Smooth muscle cell (in vitro differentiated cells): ENCODE data around the gene SPIRE2. TPM values are rescaled to one million over a fixed set of nuclear protein-coding genes. Genes with fewer than 3 reads are reported as not detected.

Experiments used
- DNase-seq: peaks from one replicate; lab custom pipeline; 2025; ENCODE audit not compliant: unreplicated experiment; lab: John Stamatoyannopoulos, UW
- H2AFZ ChIP-seq: fragments of 200-600 bp; sonication (generic); 2 replicates; pipeline ENCODE4 v1.6.0; 2016; ENCODE audit warnings: antibody characterized with exemption, low read depth, mild to moderate bottlenecking
- H3F3A ChIP-seq: fragments of 200-600 bp; sonication (generic); 2 replicates; pipeline ENCODE4 v1.6.0; 2017; ENCODE audit warnings: antibody characterized with exemption, low read depth
- H3K27ac ChIP-seq: fragments of 200-600 bp; sonication (generic); 2 replicates; pipeline ENCODE4 v1.5.1; 2016; ENCODE audit warnings: low read depth, mild to moderate bottlenecking
- H3K27me3 ChIP-seq: fragments of 200-600 bp; sonication (generic); 2 replicates; pipeline ENCODE4 v1.6.1; 2016; ENCODE audit warnings: low read depth, mild to moderate bottlenecking
- H3K36me3 ChIP-seq: fragments of 200-600 bp; sonication (generic); 2 replicates; pipeline ENCODE4 v1.5.1; 2016; ENCODE audit warnings: low read depth
- H3K4me1 ChIP-seq: fragments of 200-600 bp; sonication (generic); 2 replicates; pipeline ENCODE4 v1.5.1; 2016; ENCODE audit warnings: low read depth
- H3K4me2 ChIP-seq: fragments of 200-600 bp; sonication (generic); 2 replicates; pipeline ENCODE4 v1.6.0; 2016; ENCODE audit warnings: mild to moderate bottlenecking
- H3K4me3 ChIP-seq: fragments of 200-600 bp; sonication (generic); 2 replicates; pipeline ENCODE4 v1.5.1; 2016; ENCODE audit warnings: mild to moderate bottlenecking
- H3K79me2 ChIP-seq: fragments of 200-600 bp; sonication (generic); 2 replicates; pipeline ENCODE4 v1.6.0; 2016; ENCODE audit warnings: low read depth, mild to moderate bottlenecking
- H3K9ac ChIP-seq: fragments of 200-600 bp; sonication (generic); 2 replicates; pipeline ENCODE4 v1.6.0; 2016; ENCODE audit warnings: low read depth
- H3K9me3 ChIP-seq: fragments of 200-600 bp; sonication (generic); replicated peaks from 2 replicates; pipeline ENCODE4 v1.5.1; 2016; ENCODE audit warnings: low read depth
- H4K20me1 ChIP-seq: fragments of 200-600 bp; sonication (generic); 2 replicates; pipeline ENCODE4 v1.6.0; 2016; ENCODE audit warnings: low read depth
- WGBS: methylation state at CpG from one replicate; pipeline ENCODE4 v1.1.7; 2016; ENCODE audit warnings: low lambda C conversion rate; 5-methylcytosine and 5-hydroxymethylcytosine counted together
- polyA plus RNA-seq: library from polyadenylated mRNA; unstranded; fragments of >200 nt; fragmentation: Nextera tagmentation; extraction: Ambion mirVana; gene quantifications from 2 replicates; pipeline ENCODE4 v1.2.1, GENCODE V29; 2016
- total RNA-seq: library from RNA; depleted of rRNA; stranded (reverse); fragments of >200 nt; gene quantifications from 2 replicates; pipeline ENCODE4 v1.2.3, GENCODE V29; 2014
- TF ChIP-seq, protein P1 (sequence below): fragments of 200-600 bp; sonication (generic); IDR thresholded peaks from 2 replicates; pipeline ENCODE4 v1.5.1; 2017; ENCODE audit warnings: borderline replicate concordance, mild to moderate bottlenecking, antibody characterized with exemption; ENCODE audit not compliant: insufficient read depth, poor library complexity, severe bottlenecking

The SPIRE2 gene
- total and polyA plus RNA-seq, 2 experiments from 2014 or later = 1.1 to 1.4 TPM

DNA sequence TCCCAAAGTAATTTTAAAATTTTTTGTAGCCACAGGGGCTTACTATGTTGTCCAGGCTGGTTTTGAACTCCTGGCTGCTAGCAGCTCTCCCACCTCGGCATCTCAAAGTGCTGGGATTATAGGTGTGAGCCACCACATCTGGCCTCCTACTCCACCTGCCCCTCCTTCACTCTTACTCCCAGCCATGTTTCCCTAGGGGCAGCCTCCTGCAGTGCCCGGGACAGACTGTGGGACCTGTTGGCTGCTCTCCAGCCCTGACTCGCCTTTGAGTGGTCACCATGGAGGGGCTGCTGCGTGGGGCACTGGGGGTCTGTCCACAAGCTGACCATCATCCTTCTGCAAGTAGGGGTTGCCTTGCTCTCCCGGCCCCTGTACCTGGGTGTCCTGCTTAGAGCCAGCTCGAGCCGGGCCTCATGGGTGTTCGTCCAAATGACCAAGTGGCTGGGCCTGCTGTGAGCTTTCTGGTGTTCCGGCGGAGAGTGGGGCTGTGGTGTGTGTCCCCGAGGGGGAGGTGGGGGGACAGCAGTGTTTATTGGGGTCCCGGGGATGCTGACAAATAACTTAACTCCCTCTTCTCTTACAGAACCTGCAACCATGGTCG lies 16.6 kb downstream of the SPIRE2 start:
- Histone ChIP-seq H3K9ac (no peak overlapping the region), H3K9me3 (no peaks in the 10 kb centered on the region), H3F3A (no peaks in the 10 kb centered on the region), H3K79me2 (no peaks in the 10 kb centered on the region), H3K4me3 (no peak overlapping the region), H3K4me1 (no peaks in the 10 kb centered on the region), H3K4me2 (no peak overlapping the region), H3K27ac (no peak overlapping the region), H3K27me3 (no peaks in the 10 kb centered on the region), H3K36me3 (no peaks in the 10 kb centered on the region), H2AFZ (no peak overlapping the region), H4K20me1 (no peaks in the 10 kb centered on the region)
- WGBS = 91% methylated on average over 13 of the region's 13 CpGs
- TF ChIP-seq, protein P1, sequence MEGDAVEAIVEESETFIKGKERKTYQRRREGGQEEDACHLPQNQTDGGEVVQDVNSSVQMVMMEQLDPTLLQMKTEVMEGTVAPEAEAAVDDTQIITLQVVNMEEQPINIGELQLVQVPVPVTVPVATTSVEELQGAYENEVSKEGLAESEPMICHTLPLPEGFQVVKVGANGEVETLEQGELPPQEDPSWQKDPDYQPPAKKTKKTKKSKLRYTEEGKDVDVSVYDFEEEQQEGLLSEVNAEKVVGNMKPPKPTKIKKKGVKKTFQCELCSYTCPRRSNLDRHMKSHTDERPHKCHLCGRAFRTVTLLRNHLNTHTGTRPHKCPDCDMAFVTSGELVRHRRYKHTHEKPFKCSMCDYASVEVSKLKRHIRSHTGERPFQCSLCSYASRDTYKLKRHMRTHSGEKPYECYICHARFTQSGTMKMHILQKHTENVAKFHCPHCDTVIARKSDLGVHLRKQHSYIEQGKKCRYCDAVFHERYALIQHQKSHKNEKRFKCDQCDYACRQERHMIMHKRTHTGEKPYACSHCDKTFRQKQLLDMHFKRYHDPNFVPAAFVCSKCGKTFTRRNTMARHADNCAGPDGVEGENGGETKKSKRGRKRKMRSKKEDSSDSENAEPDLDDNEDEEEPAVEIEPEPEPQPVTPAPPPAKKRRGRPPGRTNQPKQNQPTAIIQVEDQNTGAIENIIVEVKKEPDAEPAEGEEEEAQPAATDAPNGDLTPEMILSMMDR = no peak
- DNase-seq = no peak

DNA sequence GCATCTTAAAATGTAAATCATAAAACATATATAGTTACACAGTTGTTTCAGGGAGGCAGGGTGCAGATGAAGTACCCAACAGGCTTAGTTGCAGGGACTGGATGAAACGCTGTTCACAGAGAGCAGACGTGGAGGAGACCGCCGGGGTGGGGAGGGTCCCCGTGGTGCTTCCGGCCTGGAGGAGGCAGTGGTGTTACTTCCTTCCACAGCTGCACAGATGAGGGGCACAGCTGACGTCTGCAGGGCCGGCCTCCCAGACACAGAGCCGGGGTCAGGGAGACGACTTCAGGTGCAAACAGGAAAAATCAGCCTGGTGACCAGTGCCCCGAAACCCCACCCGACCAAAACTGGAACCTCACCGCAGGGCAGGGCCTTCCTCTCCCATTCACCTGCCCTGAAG lies 17.1 kb downstream of the SPIRE2 start:
- H3F3A ChIP-seq = no peaks in the 10 kb centered on the region
- no peaks in the 10 kb centered on the region for H3K27me3 ChIP-seq
- WGBS = 89% methylated on average over 13 of the region's 13 CpGs
- H3K79me2 ChIP-seq = no peaks in the 10 kb centered on the region
- TF ChIP-seq, protein P1 = no peak
- no peak for DNase-seq
- no peak overlapping the region for H2AFZ ChIP-seq
- H3K4me1 ChIP-seq = no peaks in the 10 kb centered on the region
- H3K4me2 ChIP-seq = no peak overlapping the region
- H3K9me3 ChIP-seq = no peaks in the 10 kb centered on the region
- no peaks in the 10 kb centered on the region for H4K20me1 ChIP-seq
- no peak overlapping the region for H3K9ac ChIP-seq
- no peak overlapping the region for H3K27ac ChIP-seq
- no peaks in the 10 kb centered on the region for H3K36me3 ChIP-seq
- H3K4me3 ChIP-seq = no peak overlapping the region

DNA sequence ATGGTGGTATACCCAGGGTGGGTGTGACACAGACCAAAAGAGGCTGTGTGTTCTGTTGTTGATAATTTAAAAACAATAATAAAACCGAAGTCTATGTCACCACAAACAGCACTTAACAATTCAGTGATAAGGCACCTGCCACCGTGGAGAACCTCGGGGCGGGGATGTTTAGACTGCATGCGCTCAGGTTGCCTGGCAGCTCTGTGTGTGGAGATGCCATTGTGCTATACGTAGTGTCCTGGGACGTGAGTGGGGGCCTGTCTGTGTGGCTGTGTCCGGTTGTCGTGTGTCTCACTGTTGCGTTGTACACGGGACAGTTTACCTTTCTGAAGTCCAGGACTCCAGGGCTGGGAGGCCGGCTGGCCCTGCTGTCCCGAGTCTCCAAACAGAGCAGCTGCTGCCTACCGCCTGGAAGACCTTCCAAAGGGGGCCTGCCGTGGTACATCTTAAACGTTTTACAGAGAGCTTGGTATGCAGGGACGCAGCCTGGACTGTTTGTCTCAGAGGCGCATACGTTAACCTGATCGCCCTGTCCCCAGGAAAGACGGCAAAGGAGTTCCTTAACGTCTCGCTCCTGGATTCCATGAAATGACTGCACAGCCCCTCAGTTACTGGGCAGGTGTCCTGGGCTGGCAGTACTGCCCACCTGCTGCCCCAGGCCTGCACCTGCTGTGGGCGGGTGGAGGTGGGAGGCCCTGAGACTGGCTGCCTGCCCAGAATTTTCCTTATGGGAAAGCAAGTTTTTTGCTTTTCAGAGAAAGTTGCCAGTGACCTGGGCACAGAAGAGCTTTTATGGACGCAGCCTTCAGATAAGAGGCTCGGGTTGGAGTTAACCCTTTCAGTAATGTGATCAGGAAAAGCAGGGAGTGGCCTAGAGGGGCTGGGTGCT lies 19.0 kb downstream of the SPIRE2 start:
- Histone ChIP-seq H3K9ac (no peak overlapping the region), H3K9me3 (no peaks in the 10 kb centered on the region), H3K4me1 (no peaks in the 10 kb centered on the region), H3K4me2 (no peak overlapping the region), H3K27me3 (no peaks in the 10 kb centered on the region), H4K20me1 (no peaks in the 10 kb centered on the region), H2AFZ (no peak overlapping the region), H3K27ac (no peak overlapping the region), H3F3A (no peaks in the 10 kb centered on the region), H3K4me3 (no peak overlapping the region), H3K79me2 (no peaks in the 10 kb centered on the region), H3K36me3 (no peaks in the 10 kb centered on the region)
- TF ChIP-seq, protein P1 = no peak
- DNase-seq = no peak
- 83% methylated on average over 26 of the region's 26 CpGs for WGBS
